Muscle of back (tissue), 10 donors: ENCODE results near the gene SPOCD1. TPM values are rescaled to one million over a fixed set of nuclear protein-coding genes. Genes with fewer than 3 reads are reported as not detected.

ENCODE experiments used
- polyA plus RNA-seq, 10 donors: library from polyadenylated mRNA; unstranded; fragments of 120-200 nt; gene quantifications; one replicate each; pipeline ENCODE4 v1.2.1, GENCODE V29; 2013; ENCODE audit not compliant: insufficient read length in 10 of 10

Gene SPOCD1
- polyA plus RNA-seq, 10 donors, result 0.11 to 0.60 (median 0.30) TPM

Other genes with a start within 250 kb of the SPOCD1 start
- 10 to 100 TPM; 16.9 to 30.9 (median 20.5) TPM for gene TINAGL1, start 239.5 kb downstream of the SPOCD1 start, polyA plus RNA-seq
- gene HCRTR1, start 198.3 kb downstream of the SPOCD1 start, polyA plus RNA-seq, result under 1 TPM in 9 of 10 donors, not detected in 1; 0.11 to 0.57 (median 0.21) TPM
- 10 to 100 TPM; 34.5 to 47.7 (median 40.2) TPM for gene PEF1, start 171.1 kb downstream of the SPOCD1 start, polyA plus RNA-seq
- 100 to 1,000 TPM in 9 of 10 donors, 10 to 100 TPM in 1; 94.7 to 237 (median 139) TPM for gene COL16A1, start 112.0 kb downstream of the SPOCD1 start, polyA plus RNA-seq
- 10 to 100 TPM in 9 of 10 donors, 1 to 10 TPM in 1; 9.6 to 23.3 (median 14.0) TPM for gene ADGRB2, start 51.7 kb downstream of the SPOCD1 start, polyA plus RNA-seq
- gene PTP4A2, start 122.3 kb upstream of the SPOCD1 start, polyA plus RNA-seq, result 100 to 1,000 TPM; 189 to 256 (median 231) TPM
- gene KHDRBS1, start 197.8 kb upstream of the SPOCD1 start, polyA plus RNA-seq, result 100 to 1,000 TPM; 120 to 169 (median 138) TPM